Retinal pigment epithelial cell (primary cell): Measurements from ENCODE around the gene ARHGAP18.

Source experiments
- DNase-seq: peaks from one replicate; pipeline ENCODE4 v3.0.0-alpha.2; 2010; ENCODE audit warnings: low read depth
- H3K4me3 ChIP-seq: 2 replicates; pipeline ENCODE4 v1.5.1; 2011; ENCODE audit warnings: mild to moderate bottlenecking, low read length, control low read depth, moderate library complexity
- TF ChIP-seq, protein P1 (sequence below): conservative IDR thresholded peaks from 2 replicates; pipeline ENCODE4 v1.5.1; 2011; ENCODE audit warnings: low read depth, low read length, control low read depth, inconsistent platforms

The ARHGAP18 gene

DNA sequence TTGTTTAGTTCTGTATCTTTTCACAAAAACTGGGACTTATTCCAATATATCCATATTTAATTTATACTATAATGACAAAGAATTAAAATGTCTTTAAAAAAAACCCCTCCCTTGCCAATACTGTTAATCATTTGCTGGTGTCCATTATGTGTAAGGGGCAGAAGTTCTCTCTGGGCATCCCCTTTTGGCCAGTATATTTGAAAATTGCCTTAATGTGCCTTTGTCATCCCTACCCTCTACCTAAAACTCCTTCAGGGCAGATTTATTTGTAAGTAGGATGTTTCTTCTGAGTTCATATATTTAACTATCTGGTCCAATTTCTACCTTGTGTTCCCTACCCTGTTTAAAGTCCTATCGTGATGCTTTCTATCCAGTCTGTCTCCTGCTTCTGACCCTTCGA lies 62.9 kb downstream of the ARHGAP18 start:
- TF ChIP-seq, protein P1, sequence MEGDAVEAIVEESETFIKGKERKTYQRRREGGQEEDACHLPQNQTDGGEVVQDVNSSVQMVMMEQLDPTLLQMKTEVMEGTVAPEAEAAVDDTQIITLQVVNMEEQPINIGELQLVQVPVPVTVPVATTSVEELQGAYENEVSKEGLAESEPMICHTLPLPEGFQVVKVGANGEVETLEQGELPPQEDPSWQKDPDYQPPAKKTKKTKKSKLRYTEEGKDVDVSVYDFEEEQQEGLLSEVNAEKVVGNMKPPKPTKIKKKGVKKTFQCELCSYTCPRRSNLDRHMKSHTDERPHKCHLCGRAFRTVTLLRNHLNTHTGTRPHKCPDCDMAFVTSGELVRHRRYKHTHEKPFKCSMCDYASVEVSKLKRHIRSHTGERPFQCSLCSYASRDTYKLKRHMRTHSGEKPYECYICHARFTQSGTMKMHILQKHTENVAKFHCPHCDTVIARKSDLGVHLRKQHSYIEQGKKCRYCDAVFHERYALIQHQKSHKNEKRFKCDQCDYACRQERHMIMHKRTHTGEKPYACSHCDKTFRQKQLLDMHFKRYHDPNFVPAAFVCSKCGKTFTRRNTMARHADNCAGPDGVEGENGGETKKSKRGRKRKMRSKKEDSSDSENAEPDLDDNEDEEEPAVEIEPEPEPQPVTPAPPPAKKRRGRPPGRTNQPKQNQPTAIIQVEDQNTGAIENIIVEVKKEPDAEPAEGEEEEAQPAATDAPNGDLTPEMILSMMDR, result no peak
- DNase-seq, result no peak
- no peak overlapping the region for H3K4me3 ChIP-seq

DNA sequence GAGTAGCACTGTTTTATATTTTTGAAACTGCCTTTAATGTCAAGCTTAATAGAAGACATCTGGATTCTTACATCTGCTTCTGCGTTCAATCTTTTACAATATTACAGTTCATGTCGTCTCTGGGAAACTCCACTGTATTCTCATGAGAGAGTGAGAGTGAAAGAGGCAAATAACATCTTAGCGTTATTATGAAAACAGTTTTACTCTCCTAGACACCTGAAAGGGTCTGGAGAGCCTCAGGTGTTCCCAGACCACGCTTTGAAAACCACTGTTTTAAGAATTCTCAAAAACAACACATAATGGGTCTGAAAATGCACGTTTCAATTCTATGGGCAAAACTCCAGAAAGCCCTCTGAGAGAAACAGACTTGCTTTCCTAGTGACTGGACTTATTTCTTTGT lies 63.3 kb downstream of the ARHGAP18 start:
- TF ChIP-seq, protein P1, result no peak
- no peak overlapping the region for H3K4me3 ChIP-seq
- no peak for DNase-seq

DNA sequence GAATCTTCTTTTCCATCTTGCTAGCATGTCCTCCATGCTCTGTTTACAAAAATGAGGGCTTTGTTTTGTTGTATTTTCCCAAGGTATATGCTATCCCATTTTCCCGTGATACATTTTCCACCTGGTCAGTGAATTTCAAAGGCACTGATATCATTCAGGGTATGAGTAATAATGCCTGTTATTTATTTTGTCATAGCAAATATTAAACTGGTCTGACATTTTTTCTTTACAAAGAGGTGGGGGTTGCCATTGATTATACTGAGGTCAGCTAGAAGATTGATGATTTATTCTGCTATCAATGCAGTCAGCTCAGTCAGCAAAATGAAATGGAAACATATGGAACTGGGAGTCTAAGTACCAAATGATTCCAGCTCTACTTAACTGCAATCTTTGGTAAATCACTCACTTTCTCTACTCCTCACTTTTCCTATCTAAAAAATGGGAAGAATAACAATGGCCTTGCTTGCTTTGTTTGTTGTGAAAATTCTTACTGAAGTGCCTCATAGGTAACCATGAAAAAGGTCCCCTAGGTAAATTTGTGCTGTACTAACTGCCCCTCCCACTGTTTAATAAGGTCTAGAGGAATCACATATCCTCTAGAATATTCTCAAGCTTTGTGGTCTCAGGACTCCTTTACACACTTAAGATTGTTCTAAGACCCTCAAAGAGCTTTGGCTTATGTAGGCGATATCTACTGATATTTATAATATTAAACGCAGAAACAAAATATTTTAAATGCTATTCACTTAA lies 64.0 kb downstream of the ARHGAP18 start:
- H3K4me3 ChIP-seq, result no peak overlapping the region
- DNase-seq, result no peak

DNA sequence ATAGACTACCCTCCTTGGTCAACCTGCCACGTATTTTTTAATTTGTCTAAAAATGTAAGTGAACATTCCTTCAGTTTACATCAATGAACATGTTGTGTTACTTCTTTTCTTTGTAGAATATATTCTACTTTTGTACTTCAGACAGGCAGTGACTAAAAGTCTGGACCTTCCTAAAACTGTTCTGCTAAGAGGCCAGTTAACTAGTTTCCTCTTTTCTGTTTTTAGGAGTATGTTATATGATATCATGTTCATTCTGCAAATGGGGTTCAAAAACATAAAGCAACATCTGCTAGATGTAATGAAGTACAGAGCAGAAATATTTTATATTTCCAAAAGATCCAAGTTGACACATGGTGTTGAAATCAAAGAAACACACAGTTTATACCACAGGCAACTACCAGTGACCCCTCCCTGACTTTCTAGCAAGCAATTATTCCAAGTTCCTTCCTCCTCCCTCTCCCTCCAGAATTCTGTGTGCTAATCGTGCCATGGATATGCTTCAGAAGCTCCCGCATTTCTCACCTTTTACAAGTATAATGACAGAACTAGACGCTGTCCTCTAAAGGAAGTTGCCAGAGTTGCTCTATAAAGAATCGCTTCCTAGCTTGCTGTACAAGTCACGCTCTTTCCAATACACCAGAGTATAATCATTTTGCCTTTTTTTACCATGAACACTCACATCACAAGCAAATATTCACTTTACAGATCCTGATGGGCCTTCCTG lies 64.7 kb downstream of the ARHGAP18 start:
- TF ChIP-seq, protein P1, result no peak
- H3K4me3 ChIP-seq, result no peak overlapping the region
- DNase-seq, result no peak

More for the DNA sequence above, 64.0 kb downstream of the ARHGAP18 start:
- TF ChIP-seq, protein P1, result no peak

DNA sequence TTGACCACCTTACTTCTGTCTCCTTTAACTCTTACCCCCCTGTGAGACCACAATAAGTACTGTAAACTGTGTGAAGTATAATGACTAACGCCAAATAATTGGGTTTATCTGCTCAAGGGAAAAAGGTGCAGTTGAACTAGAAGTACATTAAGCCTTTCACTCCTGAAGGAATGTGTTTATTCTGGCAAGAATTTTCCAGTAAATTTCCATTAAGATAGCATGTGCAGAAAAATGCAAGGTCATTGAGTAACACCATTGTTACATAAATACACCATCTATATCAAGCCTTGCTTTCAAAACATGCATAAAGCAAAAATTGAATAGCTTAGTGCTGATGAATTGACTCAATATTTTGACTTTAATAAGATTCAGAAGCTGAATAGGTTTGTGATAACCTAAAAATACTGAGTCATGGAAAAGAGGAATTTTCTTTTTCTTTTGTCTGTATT lies 65.4 kb downstream of the ARHGAP18 start:
- no peak overlapping the region for H3K4me3 ChIP-seq

DNA sequence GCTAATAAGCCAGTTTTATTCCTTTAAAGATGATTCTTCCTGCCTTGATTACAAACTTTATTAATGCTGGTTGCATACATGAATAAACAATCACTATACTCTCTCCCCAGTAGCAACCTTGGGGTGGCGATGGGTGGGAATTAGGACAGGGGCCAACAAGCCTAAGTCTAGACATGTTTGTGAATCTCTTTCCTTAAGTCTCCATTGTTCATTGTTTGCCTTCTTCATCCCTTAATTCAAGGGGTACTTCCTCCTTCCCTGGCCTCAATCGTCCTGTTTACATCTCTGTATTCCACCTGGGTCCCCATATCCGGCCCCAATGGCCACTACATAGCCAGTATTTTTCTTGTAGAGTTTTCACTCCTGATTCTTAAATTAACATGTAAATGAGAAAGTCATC lies 66.0 kb downstream of the ARHGAP18 start:
- TF ChIP-seq, protein P1, result no peak
- no peak for DNase-seq
- no peak overlapping the region for H3K4me3 ChIP-seq

More for the DNA sequence above, 65.4 kb downstream of the ARHGAP18 start:
- peak; percentile 88 for DNase-seq
- TF ChIP-seq, protein P1, result no peak

DNA sequence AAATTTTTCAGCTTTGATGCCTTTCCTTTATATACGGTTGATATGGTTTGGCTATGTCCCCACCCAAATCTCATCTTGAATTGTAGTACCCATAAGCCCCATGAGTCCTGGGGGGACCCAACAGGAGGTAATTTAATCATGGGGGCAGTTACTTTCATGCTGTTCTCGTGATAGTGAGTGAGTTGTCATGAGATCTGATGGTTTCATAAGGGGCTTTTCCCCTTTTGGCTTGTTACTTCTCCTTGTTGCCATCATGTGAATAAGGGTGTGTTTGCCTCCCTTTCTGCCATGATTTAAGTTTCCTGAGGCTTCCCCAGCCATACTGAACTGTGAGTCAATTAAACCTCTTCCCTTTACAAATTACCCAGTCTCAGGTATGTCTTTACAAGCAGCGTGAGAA lies 66.8 kb downstream of the ARHGAP18 start:
- no peak overlapping the region for H3K4me3 ChIP-seq
- TF ChIP-seq, protein P1, result no peak
- DNase-seq, result no peak
